ENCODE measurements around the gene RMRP.

RMRP gene

GRCh38 chr9:35609820-35610163 lies 48.0 kb downstream of the RMRP start:
- DNase-seq (ENCODE audit: low read depth), result no peak

- DNase-seq (ENCODE audit: low read depth), result no peak
Measured at GRCh38 chr9:35609001-35609819, 48.6 kb downstream of the RMRP start.

GRCh38 chr9:35608221-35608620 lies 49.6 kb downstream of the RMRP start:
- no peak for DNase-seq (ENCODE audit: low read depth)

All from activated gamma-delta T cell treated with anti-CD3 and anti-CD28 coated beads, Interleukin-2, amount 50 U/mL, for 16 hours (primary cell).